HepG2 (cell line): ENCODE results near the gene R3HCC1L. TPM values are rescaled to one million over a fixed set of nuclear protein-coding genes. Genes with fewer than 3 reads are reported as not detected.

Experiments
- ATAC-seq: fragments of 200-7000 bp; cut with Tn5 transposase; 3 replicates; pipeline ENCODE4 v1.9.1; 2020; ENCODE audit warnings: mild to moderate bottlenecking, moderate library complexity
- BruUV-seq: library from RNA; stranded (reverse); fragments of 400-500 nt; replicated peaks from 2 replicates; lab custom pipeline; 2021; lab: Mats Ljungman, UMichigan
- CTCF ChIA-PET: fragments of 300-600 bp; formaldehyde crosslinking; extraction: SDS; loops from one replicate; lab custom pipeline; 2021; ENCODE audit warnings: low total read pairs, inconsistent platforms, low intra/inter-chr PET ratio; lab: Yijun Ruan, JAX
- POLR2A ChIA-PET: fragments of 350-600 bp; sonication (Branson Sonifier 250); formaldehyde crosslinking; loops from one replicate; lab custom pipeline; 2020; ENCODE audit warnings: antibody characterized with exemption, inconsistent platforms; lab: Yijun Ruan, JAX
- DNase-seq: peaks from one replicate; pipeline ENCODE4 v3.0.0-alpha.2; 2015; ENCODE audit warnings: low spot score
- FAIRE-seq: peaks from 3 replicates; lab custom pipeline; 2011; peaks lifted over from hg19 to GRCh38; lab: Jason Lieb, UNC
- H2AFZ ChIP-seq: one replicate; pipeline ENCODE4 v1.6.1; 2011; ENCODE audit warnings: low read length, inconsistent platforms
- H3K27ac ChIP-seq: fragments of 300-600 bp; 3 replicates; pipeline ENCODE4 v1.8.0; 2011; ENCODE audit warnings: mixed run types, mild to moderate bottlenecking, mixed read lengths, low read length, inconsistent platforms; ENCODE audit not compliant: insufficient read depth; ENCODE audit errors: extremely low read length
- H3K27me3 ChIP-seq, 2 experiments: fragments of 200-600 bp in 1 of 2; 2 replicates in 1 of 2; 3 replicates in 1 of 2; pipeline versions ENCODE4 v1.6.0 to v1.8.0; 2011; ENCODE audit warnings: low read length in 2 of 2, mild to moderate bottlenecking in 2 of 2, moderate library complexity in 2 of 2, inconsistent platforms in 1 of 2; ENCODE audit not compliant: insufficient read depth in 2 of 2, control insufficient read depth in 1 of 2
- H3K36me3 ChIP-seq, 2 experiments: fragments of 200-600 bp in 1 of 2; replicated peaks in 1 of 2; 2 replicates in 1 of 2; 3 replicates in 1 of 2; pipeline versions ENCODE4 v1.5.1 to v1.8.0; 2011; ENCODE audit warnings: low read length in 2 of 2, inconsistent platforms in 1 of 2; ENCODE audit not compliant: insufficient read depth in 2 of 2, control insufficient read depth in 1 of 2
- H3K4me1 ChIP-seq: 2 replicates; pipeline ENCODE4 v1.5.1; 2012; ENCODE audit warnings: low read length, inconsistent platforms; ENCODE audit not compliant: insufficient read depth
- H3K4me2 ChIP-seq: 2 replicates; pipeline ENCODE4 v1.6.0; 2011; ENCODE audit warnings: low read depth, low read length, inconsistent platforms
- H3K4me3 ChIP-seq, 3 experiments: fragments of 200-600 bp in 1 of 3; sonication (generic), shearing (Covaris generic) in 1 of 3; replicated peaks in 1 of 3; 2 replicates each; pipeline ENCODE4 v1.5.1; 2011 to 2016; ENCODE audit warnings: low read length in 3 of 3, inconsistent platforms in 2 of 3, low read depth in 2 of 3, mild to moderate bottlenecking in 2 of 3, control low read depth in 1 of 3, mixed read lengths in 1 of 3; ENCODE audit not compliant: insufficient read depth in 1 of 3
- H3K79me2 ChIP-seq: one replicate; pipeline ENCODE4 v1.6.1; 2011; ENCODE audit warnings: low read length, inconsistent platforms; ENCODE audit not compliant: insufficient read depth
- H3K9ac ChIP-seq: 2 replicates; pipeline ENCODE4 v1.6.0; 2011; ENCODE audit warnings: mild to moderate bottlenecking, low read depth, low read length, inconsistent platforms; ENCODE audit not compliant: insufficient read depth
- H3K9me3 ChIP-seq: 2 replicates; pipeline ENCODE4 v1.5.1; 2012; ENCODE audit warnings: mild to moderate bottlenecking, low read length
- H4K20me1 ChIP-seq: 2 replicates; pipeline ENCODE4 v1.6.0; 2011; ENCODE audit warnings: inconsistent platforms, mild to moderate bottlenecking, low read length, moderate library complexity; ENCODE audit not compliant: insufficient read depth
- CAMTA2 ChIP-seq: sonication (generic); formaldehyde crosslinking; IDR thresholded peaks from 2 replicates; pipeline ENCODE4 v1.4.0; 2020; ENCODE audit warnings: mild to moderate bottlenecking, missing genetic modification reagents, borderline replicate concordance
- GATAD1 ChIP-seq: IDR thresholded peaks from 2 replicates; pipeline ENCODE4 v1.6.1; 2016; ENCODE audit warnings: missing genetic modification reagents, missing compliant biosample characterization
- GPBP1L1 ChIP-seq: sonication (generic); formaldehyde crosslinking; IDR thresholded peaks from 2 replicates; pipeline ENCODE4 v1.5.0; 2020; ENCODE audit warnings: mild to moderate bottlenecking, missing genetic modification reagents
- MTF2 ChIP-seq: sonication (generic); formaldehyde crosslinking; IDR thresholded peaks from 2 replicates; pipeline ENCODE4 v1.5.0; 2020; ENCODE audit warnings: missing genetic modification reagents, borderline replicate concordance
- MXD4 ChIP-seq: IDR thresholded peaks from 2 replicates; pipeline ENCODE4 v1.6.1; 2016; ENCODE audit warnings: mild to moderate bottlenecking, missing biosample characterization, missing genetic modification reagents
- NR0B2 ChIP-seq: sonication (generic); formaldehyde crosslinking; IDR thresholded peaks from 2 replicates; pipeline ENCODE4 v1.4.0; 2020; ENCODE audit warnings: mild to moderate bottlenecking, missing genetic modification reagents
- RFXANK ChIP-seq: IDR thresholded peaks from 2 replicates; pipeline ENCODE4 v1.6.1; 2016
- SIX1 ChIP-seq: sonication (generic); formaldehyde crosslinking; IDR thresholded peaks from 2 replicates; pipeline ENCODE4 v1.4.0; 2020; ENCODE audit warnings: missing genetic modification reagents, borderline replicate concordance
- TBX2 ChIP-seq: sonication (generic); formaldehyde crosslinking; IDR thresholded peaks from 2 replicates; pipeline ENCODE4 v1.5.0; 2020; ENCODE audit warnings: missing genetic modification reagents, mild to moderate bottlenecking, borderline replicate concordance
- TP53 ChIP-seq: sonication (generic); formaldehyde crosslinking; conservative IDR thresholded peaks from 2 replicates; pipeline ENCODE4 v1.4.0; 2020; ENCODE audit warnings: missing genetic modification reagents
- TRIM22 ChIP-seq: fragments of 450-650 bp; IDR thresholded peaks from 2 replicates; pipeline ENCODE4 v1.6.1; 2017
- ZBTB26 ChIP-seq: IDR thresholded peaks from 2 replicates; pipeline ENCODE4 v1.6.1; 2016; ENCODE audit warnings: missing compliant biosample characterization, missing genetic modification reagents, borderline replicate concordance
- ZBTB7B ChIP-seq: sonication (generic); formaldehyde crosslinking; IDR thresholded peaks from 2 replicates; pipeline ENCODE4 v1.4.0; 2020; ENCODE audit warnings: missing genetic modification reagents
- ZEB1 ChIP-seq: IDR thresholded peaks from 2 replicates; pipeline ENCODE4 v1.6.1; 2012; ENCODE audit warnings: mild to moderate bottlenecking, low read depth, inconsistent platforms; ENCODE audit not compliant: insufficient replicate concordance
- ZNF382 ChIP-seq: sonication (generic); formaldehyde crosslinking; IDR thresholded peaks from 2 replicates; pipeline ENCODE4 v1.5.0; 2020; ENCODE audit warnings: missing genetic modification reagents, mild to moderate bottlenecking, borderline replicate concordance
- ZNF441 ChIP-seq: sonication (generic); formaldehyde crosslinking; IDR thresholded peaks from 2 replicates; pipeline ENCODE4 v1.7.0; 2021; ENCODE audit warnings: missing genetic modification reagents, borderline replicate concordance
- WGBS: methylation state at CpG from one replicate; pipeline ENCODE4 v1.1.6; 2017; ENCODE audit warnings: low lambda C conversion rate; 5-methylcytosine and 5-hydroxymethylcytosine counted together
- in situ Hi-C: cut with HindIII; loops from 2 replicates; pipeline ENCODE4 v1.10.0; 2017; ENCODE audit warnings: low pct_unique_long_range_greater_than_20kb; ENCODE audit not compliant: extremely low pct_ligation_motif_present
- intact Hi-C: fragments of 100-400 bp; cut with micrococcal nuclease; formaldehyde crosslinking; loops from one replicate; pipeline ENCODE4 v1.10.0; 2022; ENCODE audit not compliant: unreplicated experiment
- polyA plus RNA-seq, 8 experiments: library from polyadenylated mRNA; depleted of rRNA in 3 of 8; stranded (reverse) in 7 of 8; unstranded in 1 of 8; fragments of >200 nt; fragmentation: Illumina TruSeq in 4 of 8; extraction: Trizol in 4 of 8; gene quantifications; 2 replicates each; pipeline versions ENCODE4 v1.2.1 to v1.2.3, GENCODE V29; 2011 to 2016; ENCODE audit warnings: low read depth in 4 of 8, missing spikeins in 1 of 8, mixed read lengths in 1 of 8; ENCODE audit not compliant: insufficient read depth in 1 of 8
- total RNA-seq, 5 experiments: library from RNA; depleted of rRNA; stranded (reverse); fragments of >200 nt; fragmentation: Illumina TruSeq; extraction: Trizol; gene quantifications; 2 replicates each; pipeline ENCODE4 v1.2.3, GENCODE V29; 2016; ENCODE audit warnings: low read depth in 1 of 5
- TF ChIP-seq, protein P1 (sequence below): IDR thresholded peaks from 2 replicates; pipeline ENCODE4 v1.6.1; 2016

R3HCC1L gene
- total and polyA plus RNA-seq, 2 of the 13 experiments (the other 11 are each of a cell fraction or from before 2014, with no cell fraction given) = 6.5 to 12.2 TPM

DNA sequence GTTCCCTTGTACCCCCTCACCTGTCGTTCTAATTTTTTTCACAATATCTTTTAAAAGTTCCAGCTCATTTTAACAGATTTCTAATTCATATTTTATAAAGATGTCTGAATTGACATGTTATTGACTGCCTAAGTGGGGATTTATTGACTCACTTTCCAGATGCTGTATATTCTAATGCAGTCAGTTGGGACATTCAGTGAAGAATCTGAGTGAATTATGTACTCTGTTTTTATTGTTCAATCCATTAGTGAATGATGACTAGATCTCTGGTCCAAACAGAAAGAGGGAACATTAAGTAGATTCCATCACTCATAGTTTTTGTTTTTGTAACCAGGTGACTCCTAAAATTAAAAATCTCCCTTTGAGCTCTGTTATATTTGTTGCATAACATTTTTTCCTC, 79.3 kb downstream of the R3HCC1L start:
- Histone ChIP-seq H3K9ac (no peak overlapping the region), H3K4me3 (no peak overlapping the region), H2AFZ (no peak overlapping the region), H3K4me2 (no peak overlapping the region), H3K4me1 (no peaks in the 10 kb centered on the region), H3K27me3 (no peaks in the 10 kb centered on the region), H3K9me3 (no peaks in the 10 kb centered on the region), H3K27ac (no peak overlapping the region), H3K79me2 (no peaks in the 10 kb centered on the region), H3K36me3 (peaks cover 2 to 3% of the 10 kb centered on the region in 2 experiments; a peak in 3 of 5 replicates), H4K20me1 (no peaks in the 10 kb centered on the region)
- in situ Hi-C loops = no loop called here
- POLR2A ChIA-PET = no interaction called here
- no peak for FAIRE-seq
- TF ChIP-seq TBX2 = no peak
- no peak for TF ChIP-seq TRIM22
- TF ChIP-seq ZNF382 (CRISPR knock-in tag) = no peak
- TF ChIP-seq ZNF441 (CRISPR knock-in tag) = no peak
- no peak for TF ChIP-seq ZBTB7B
- no peak for TF ChIP-seq MTF2
- no peak for TF ChIP-seq GPBP1L1 (CRISPR knock-in tag)
- TF ChIP-seq NR0B2 = no peak
- TF ChIP-seq, protein P1, sequence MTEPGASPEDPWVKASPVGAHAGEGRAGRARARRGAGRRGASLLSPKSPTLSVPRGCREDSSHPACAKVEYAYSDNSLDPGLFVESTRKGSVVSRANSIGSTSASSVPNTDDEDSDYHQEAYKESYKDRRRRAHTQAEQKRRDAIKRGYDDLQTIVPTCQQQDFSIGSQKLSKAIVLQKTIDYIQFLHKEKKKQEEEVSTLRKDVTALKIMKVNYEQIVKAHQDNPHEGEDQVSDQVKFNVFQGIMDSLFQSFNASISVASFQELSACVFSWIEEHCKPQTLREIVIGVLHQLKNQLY = no peak
- no peak for TF ChIP-seq CAMTA2 (CRISPR knock-in tag)
- TF ChIP-seq GATAD1 (CRISPR knock-in tag) = no peak
- no peak for TF ChIP-seq ZBTB26 (CRISPR knock-in tag)
- TF ChIP-seq RFXANK = no peak
- no peak for TF ChIP-seq SIX1 (CRISPR knock-in tag)
- no peak for TF ChIP-seq TP53
- no peak for TF ChIP-seq ZEB1
- no peak for TF ChIP-seq MXD4 (CRISPR knock-in tag)
- intact Hi-C loops = no loop called here
- no peak for ATAC-seq
- CTCF ChIA-PET = no interaction called here
- 98% methylated on average over 1 of the region's 1 CpG for WGBS
- BruUV-seq = no TSS peak
- no peak for DNase-seq
